ENCODE results near the gene MB21D2.
"Not testable (repeated sequence)": the region's sequence is repeated elsewhere in the genome, so short reads cannot be mapped to it uniquely, and the experiment has no call there.

MB21D2 gene

DNA sequence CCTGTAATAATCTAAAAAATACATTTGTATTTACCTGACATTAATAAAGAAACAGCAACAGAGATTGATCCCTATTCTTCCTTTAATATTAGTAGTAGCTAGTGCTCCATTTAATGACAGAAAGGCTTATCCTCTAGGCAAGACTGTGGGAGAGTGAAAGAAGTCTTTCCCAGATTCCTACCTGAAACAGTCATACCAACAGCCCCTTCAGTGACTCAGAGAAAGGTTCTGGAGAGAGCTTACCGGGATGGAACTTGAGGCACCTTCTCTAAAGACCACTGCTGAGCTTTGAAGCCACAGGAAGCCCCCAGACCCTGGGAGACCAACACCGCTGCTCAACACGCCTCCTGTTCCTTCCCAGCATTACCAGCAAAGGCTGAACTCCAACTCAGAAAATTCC, 123.4 kb downstream of the MB21D2 start:
- DNase-seq = no peak

- DNase-seq = not testable (repeated sequence)
These were observed 128.7 kb downstream of the MB21D2 start for GRCh38 chr3:192788816-192789515.

GRCh38 chr3:192778508-192778907, 139.1 kb downstream of the MB21D2 start:
- DNase-seq = no peak

DNA sequence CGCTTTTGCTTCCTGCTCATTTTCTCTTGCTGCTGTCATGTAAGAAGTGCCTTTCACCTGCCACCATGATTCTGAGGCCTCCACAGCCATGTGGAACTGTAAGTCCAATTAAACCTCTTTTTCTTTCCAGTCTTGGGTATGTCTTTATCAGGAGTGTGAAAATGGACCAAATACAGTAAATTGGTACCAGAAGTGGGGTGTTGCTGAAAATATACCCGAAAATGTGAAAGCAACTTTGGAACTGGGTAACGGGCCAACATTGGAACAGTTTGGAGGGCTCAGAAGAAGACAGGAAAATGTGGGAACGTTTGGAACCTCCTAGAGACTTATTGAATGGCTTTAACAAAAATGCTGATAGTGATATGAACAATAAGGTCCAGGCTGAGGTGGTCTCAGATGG, 143.3 kb downstream of the MB21D2 start:
- DNase-seq = not testable (repeated sequence)

DNA sequence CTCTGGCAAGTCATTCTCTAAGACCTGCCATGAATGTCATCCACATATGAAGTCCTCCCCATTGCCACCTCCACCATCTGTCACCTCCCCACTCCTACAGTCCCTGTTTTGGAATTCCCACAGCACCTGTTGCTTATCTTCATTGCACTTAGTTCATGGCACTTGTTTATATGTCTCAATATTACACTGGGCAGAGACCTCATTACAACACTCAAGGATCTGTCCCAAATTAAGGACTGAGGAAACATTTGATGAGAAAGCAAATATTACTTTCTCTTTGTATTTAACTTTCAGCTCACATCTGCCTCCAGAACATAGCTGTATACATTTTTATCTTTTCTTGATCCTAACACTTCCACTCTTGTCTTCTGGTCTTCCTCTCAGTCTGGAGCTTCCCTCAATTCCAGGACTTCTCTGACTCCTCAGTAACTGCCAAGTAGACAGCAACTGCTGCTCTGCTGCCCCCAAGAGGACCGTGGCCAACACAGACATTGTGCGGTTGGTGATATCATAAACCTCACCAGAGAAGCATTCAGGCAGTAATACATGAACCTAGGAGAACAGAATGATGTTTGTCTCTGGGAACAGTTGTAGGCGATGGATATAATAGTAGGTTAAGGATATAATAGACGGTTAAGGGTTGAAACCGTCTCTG, 145.3 kb downstream of the MB21D2 start:
- DNase-seq = no peak

GRCh38 chr3:192758654-192759053, 159.0 kb downstream of the MB21D2 start:
- DNase-seq = no peak

GRCh38 chr3:192751148-192751547, 166.5 kb downstream of the MB21D2 start:
- no peak for DNase-seq

GRCh38 chr3:192750201-192750600, 167.5 kb downstream of the MB21D2 start:
- no peak for DNase-seq

- DNase-seq = no peak
These were observed 169.9 kb downstream of the MB21D2 start for GRCh38 chr3:192747746-192748145.

- no peak for DNase-seq
These were observed 170.5 kb downstream of the MB21D2 start for GRCh38 chr3:192747145-192747544.

Data from activated T-cell treated with anti-CD3 and anti-CD28 coated beads, Interleukin-2, amount 50 U/mL, for 48 hours (primary cell).